Astrocyte of the cerebellum (primary cell): Measurements from ENCODE around the gene OR8B12.
A peak's percentile ranks its signal among the peaks of the same experiment; 100 is the strongest.

Experiments used
- DNase-seq: peaks from one replicate; pipeline ENCODE4 v3.0.0-alpha.2; 2011; ENCODE audit warnings: low read depth
- H3K4me3 ChIP-seq: 2 replicates; pipeline ENCODE4 v1.5.1; 2011; ENCODE audit warnings: mild to moderate bottlenecking, low read depth, low read length, moderate library complexity
- CTCF ChIP-seq: IDR thresholded peaks from 2 replicates; pipeline ENCODE4 v1.5.1; 2012; ENCODE audit warnings: low read length, low read depth, moderate library complexity, mild to moderate bottlenecking; ENCODE audit errors: missing control alignments
- in situ Hi-C: cut with HindIII; loops from 2 replicates; pipeline ENCODE4 v1.10.0; 2017; ENCODE audit warnings: low sequenced_read_pairs

Gene OR8B12

GRCh38 chr11:124543554-124543953 lies at the start of gene OR8B12:
Gene OR8B12, minus strand, starts transcription at chr11:124543654. Its CDS starts 0 bp downstream, at chr11:124543654.
- no peak for DNase-seq
- in situ Hi-C loops: no loop called here
- no peak within 1 kb of the TSS for H3K4me3 ChIP-seq
- no peak for TF ChIP-seq CTCF

- no peak for DNase-seq
- no peak overlapping the region for H3K4me3 ChIP-seq
- TF ChIP-seq CTCF: no peak
- in situ Hi-C loops: no loop called here
Observed at GRCh38 chr11:124592627-124593026, 49.2 kb upstream of the OR8B12 start.

- in situ Hi-C loops: no loop called here
- DNase-seq: no peak
- no peak overlapping the region for H3K4me3 ChIP-seq
- no peak for TF ChIP-seq CTCF
Observed at GRCh38 chr11:124591430-124591829, 48.0 kb upstream of the OR8B12 start.

- TF ChIP-seq CTCF: peak; percentile 70
- DNase-seq: peak; percentile 50
- in situ Hi-C loops: no loop called here
- H3K4me3 ChIP-seq: no peak overlapping the region
Observed at GRCh38 chr11:124586238-124586860, 42.9 kb upstream of the OR8B12 start.

- H3K4me3 ChIP-seq: no peak overlapping the region
- TF ChIP-seq CTCF: no peak
- in situ Hi-C loops: no loop called here
- DNase-seq: no peak
Observed at GRCh38 chr11:124584681-124585372, 41.4 kb upstream of the OR8B12 start.

- no peak for DNase-seq
- H3K4me3 ChIP-seq: no peak overlapping the region
- TF ChIP-seq CTCF: no peak
- in situ Hi-C loops: no loop called here
Observed at GRCh38 chr11:124583781-124584180, 40.3 kb upstream of the OR8B12 start.
